K562 (cell line): ENCODE data around the gene LLGL1. TPM values are rescaled to one million over a fixed set of nuclear protein-coding genes. Genes with fewer than 3 reads are reported as not detected.
A peak's percentile ranks its signal among the peaks of the same experiment; 100 is the strongest.

Experiments used
- BCL6 ChIP-seq: fragments of 250-450 bp; sonication (Bioruptor Pico); IDR thresholded peaks from 2 replicates; pipeline ENCODE4 v1.4.0; 2020
- DDX20 ChIP-seq: fragments of 450-650 bp; IDR thresholded peaks from 2 replicates; pipeline ENCODE4 v1.6.1; 2016; ENCODE audit warnings: missing genetic modification characterization, low read depth, mild to moderate bottlenecking, missing compliant biosample characterization, moderate library complexity
- DMBX1 ChIP-seq: fragments of 250-450 bp; sonication (Bioruptor Pico); IDR thresholded peaks from 2 replicates; pipeline ENCODE4 v1.8.0; 2022; ENCODE audit warnings: inconsistent platforms, mild to moderate bottlenecking, moderate library complexity, borderline replicate concordance
- FOS ChIP-seq: IDR thresholded peaks from 3 replicates; pipeline ENCODE4 v1.6.1; 2011; ENCODE audit not compliant: insufficient read length; ENCODE audit errors: extremely low read depth
- HES1 ChIP-seq: fragments of 450-650 bp; IDR thresholded peaks from 2 replicates; pipeline ENCODE4 v1.6.1; 2016; ENCODE audit warnings: low read depth, mild to moderate bottlenecking, moderate library complexity
- NRF1 ChIP-seq, 2 experiments: fragments of 450-650 bp; IDR thresholded peaks in 1 of 2; conservative IDR thresholded peaks in 1 of 2; 2 replicates each; pipeline ENCODE4 v1.6.1; 2014; ENCODE audit warnings: mild to moderate bottlenecking in 2 of 2
- PCBP1 ChIP-seq: fragments of 200-400 bp; formaldehyde crosslinking; IDR thresholded peaks from 2 replicates; pipeline ENCODE4 v1.6.1; 2018; ENCODE audit warnings: mild to moderate bottlenecking, low read depth, low read length; ENCODE audit not compliant: poor library complexity, severe bottlenecking
- TEAD4 ChIP-seq, 2 experiments: sonication (generic) in 1 of 2; formaldehyde crosslinking in 1 of 2; IDR thresholded peaks; 2 replicates each; pipeline versions ENCODE4 v1.6.1 to v1.8.0; 2012 to 2022; ENCODE audit warnings: borderline replicate concordance in 1 of 2, inconsistent platforms in 1 of 2, low read length in 1 of 2, mild to moderate bottlenecking in 1 of 2, missing genetic modification reagents in 1 of 2
- ZBTB2 ChIP-seq: fragments of 450-650 bp; IDR thresholded peaks from 2 replicates; pipeline ENCODE4 v1.6.1; 2016; ENCODE audit warnings: antibody characterized with exemption
- ZBTB5 ChIP-seq: fragments of 450-650 bp; IDR thresholded peaks from 2 replicates; pipeline ENCODE4 v1.6.1; 2017; ENCODE audit warnings: antibody characterized with exemption
- ZMIZ1 ChIP-seq, 2 experiments: fragments of 150-350 bp in 1 of 2; IDR thresholded peaks; 2 replicates each; pipeline ENCODE4 v1.6.1; 2012 to 2016; ENCODE audit warnings: low read depth in 2 of 2, low read length in 2 of 2, mild to moderate bottlenecking in 1 of 2, moderate library complexity in 1 of 2
- ZNF3 ChIP-seq: fragments of 250-450 bp; sonication (Bioruptor Pico); IDR thresholded peaks from 2 replicates; pipeline ENCODE4 v1.5.0; 2021; ENCODE audit warnings: mild to moderate bottlenecking, moderate library complexity
- ZNF384 ChIP-seq: IDR thresholded peaks from 2 replicates; pipeline ENCODE4 v1.6.1; 2012; ENCODE audit warnings: low read depth, low read length, improper control_type of control experiment
- ZNF589 ChIP-seq: fragments of 200-800 bp; sonication (Bioruptor generic); IDR thresholded peaks from 2 replicates; pipeline ENCODE4 v1.6.1; 2016; ENCODE audit warnings: low read depth, missing genetic modification characterization, missing compliant biosample characterization
- polyA plus RNA-seq, 8 experiments: library from polyadenylated mRNA; depleted of rRNA in 4 of 8; stranded (reverse) in 5 of 8; unstranded in 3 of 8; fragments of >200 nt; fragmentation: Nextera tagmentation in 2 of 8; fragmentation: Illumina TruSeq in 1 of 8; extraction: Ambion mirVana in 2 of 8; extraction: Trizol in 1 of 8; gene quantifications; 2 replicates each; pipeline versions ENCODE4 v1.2.1 to v1.2.3, GENCODE V29; 2011 to 2014; ENCODE audit warnings: inconsistent platforms in 1 of 8, missing spikeins in 1 of 8
- total RNA-seq, 7 experiments: library from RNA; depleted of rRNA in 6 of 7; stranded (reverse); fragments of >200 nt in 6 of 7; fragmentation: Illumina TruSeq in 2 of 7; extraction: Trizol in 2 of 7; gene quantifications; 2 replicates each; pipeline versions ENCODE4 v1.2.1 to v1.2.3, GENCODE V29; 2011 to 2021; ENCODE audit warnings: low replicate concordance in 1 of 7

LLGL1 gene
- total and polyA plus RNA-seq, 9 of the 15 experiments (the other 6 are each of a cell fraction or from before 2014, with no cell fraction given) = 0.11 to 12.9 (median 5.3) TPM; not detected in 1

GRCh38 chr17:18184143-18185031 is 41.0 kb upstream of the LLGL1 start (continued):
- TF ChIP-seq DDX20 (no peak), ZNF3 (CRISPR knock-in tag) (no peak), FOS (no peak), ZNF589 (CRISPR knock-in tag) (no peak), BCL6 (CRISPR knock-in tag) (no peak), DMBX1 (CRISPR knock-in tag) (no peak), PCBP1 (peak; percentile 21), ZMIZ1 (IDR thresholded peaks at IDR 0.05; ENCODE audit: low read depth in 2 of 2, low read length in 2 of 2) (no peak), ZBTB5 (no peak), TEAD4 (IDR thresholded peaks at IDR 0.05; ENCODE audit: low read length) (no peak), TEAD4 (CRISPR knock-in tag; IDR thresholded peaks at IDR 0.05; ENCODE audit: borderline replicate concordance) (0 out of 2 replicates have a peak, but pooled peaks have one; percentile 62), NRF1 (conservative IDR thresholded peaks at IDR 0.05 in 1 of 2, IDR thresholded peaks at IDR 0.05 in 1 of 2) (peak; percentile 31 to 35; a peak in 2 of 4 replicates), ZNF384 (no peak), ZBTB2 (no peak), HES1 (no peak)
